ENCODE results near the gene U2AF1L4. TPM values are rescaled to one million over a fixed set of nuclear protein-coding genes. Genes with fewer than 3 reads are reported as not detected.

Gene U2AF1L4
- total and polyA plus RNA-seq, 10 of the 15 experiments (the other 5 are each of a cell fraction or from before 2014, with no cell fraction given), result 7.9 to 21.6 (median 15.1) TPM

DNA sequence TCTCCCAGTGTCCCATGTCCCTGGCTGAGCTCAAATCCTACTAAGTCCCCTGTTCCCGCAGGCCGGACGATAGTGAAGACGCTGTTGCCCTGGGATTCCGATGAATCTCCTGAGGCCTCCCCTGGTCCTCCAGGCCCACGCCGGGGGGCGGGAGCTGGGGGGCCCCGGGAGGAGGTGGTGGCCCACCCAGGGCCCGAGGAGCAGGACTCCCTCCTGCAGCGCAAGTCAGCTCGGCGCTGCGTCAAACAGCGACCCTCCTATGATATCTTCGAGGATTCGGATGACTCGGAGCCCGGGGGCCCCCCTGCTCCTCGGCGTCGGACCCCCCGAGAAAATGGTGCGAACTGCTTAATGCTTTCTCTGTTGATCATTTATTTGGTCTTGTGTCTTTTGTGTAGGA, 21.5 kb downstream of the U2AF1L4 start:
- H3K27ac ChIP-seq (ENCODE audit: control insufficient read depth, insufficient read depth), result no peak overlapping the region
- WGBS (ENCODE audit: insufficient coverage, insufficient replicate concordance, low lambda C conversion rate, missing lambda C conversion rate), result 97% methylated on average over 17 of the region's 24 CpGs
- DNase-seq (ENCODE audit: low read depth, low spot score) (no peak), FAIRE-seq (no peak), ATAC-seq (no peak)
- RAD21 ChIA-PET (ENCODE audit: unreplicated experiment), result no interaction called here
- H3K4me3 ChIP-seq, result no peak overlapping the region
- BruUV-seq (replicated peaks), result no TSS peak
- peaks cover 27 to 37% of the 10 kb centered on the region in 2 experiments for H3K36me3 ChIP-seq (ENCODE audit: control insufficient read depth in 2 of 2, insufficient read depth in 2 of 2, low read length in 1 of 2)
- H2AFZ ChIP-seq (ENCODE audit: control insufficient read depth, low read depth, low read length), result no peak overlapping the region
- no peak overlapping the region for H3K9ac ChIP-seq (ENCODE audit: control insufficient read depth, insufficient read depth, low read length)
- peaks cover 14% of the 10 kb centered on the region for H3K79me2 ChIP-seq (ENCODE audit: control insufficient read depth, insufficient read depth, low read length)
- intact Hi-C loops (cut with micrococcal nuclease; ENCODE audit: unreplicated experiment), result no loop called here
- H3K4me2 ChIP-seq (ENCODE audit: control insufficient read depth, insufficient read depth), result no peak overlapping the region
- in situ Hi-C loops (cut with MboI), result no loop called here
- H3K9me3 ChIP-seq (replicated peaks; ENCODE audit: control insufficient read depth, insufficient read depth, low read length), result no peaks in the 10 kb centered on the region
- POLR2A ChIA-PET, result no interaction called here
- TF ChIP-seq SMAD1 (IDR thresholded peaks at IDR 0.05; ENCODE audit: low read depth, partially characterized antibody) (no peak), IKZF2 (IDR thresholded peaks at IDR 0.05) (no peak), KAT2A (conservative IDR thresholded peaks at IDR 0.05; ENCODE audit: control insufficient read depth, low read depth, low read length) (no peak), EZH2 (IDR thresholded peaks at IDR 0.05; ENCODE audit: borderline replicate concordance, control insufficient read depth, low read depth, low read length) (no peak), MAX (IDR thresholded peaks at IDR 0.05; ENCODE audit: low read depth, low read length) (no peak), MTA2 (IDR thresholded peaks at IDR 0.05; ENCODE audit: low read depth) (no peak), CEBPB (IDR thresholded peaks at IDR 0.05; ENCODE audit: borderline replicate concordance in 1 of 2, low read depth in 2 of 2, low read length in 2 of 2) (no peak)
- TF ChIP-seq, protein P1, sequence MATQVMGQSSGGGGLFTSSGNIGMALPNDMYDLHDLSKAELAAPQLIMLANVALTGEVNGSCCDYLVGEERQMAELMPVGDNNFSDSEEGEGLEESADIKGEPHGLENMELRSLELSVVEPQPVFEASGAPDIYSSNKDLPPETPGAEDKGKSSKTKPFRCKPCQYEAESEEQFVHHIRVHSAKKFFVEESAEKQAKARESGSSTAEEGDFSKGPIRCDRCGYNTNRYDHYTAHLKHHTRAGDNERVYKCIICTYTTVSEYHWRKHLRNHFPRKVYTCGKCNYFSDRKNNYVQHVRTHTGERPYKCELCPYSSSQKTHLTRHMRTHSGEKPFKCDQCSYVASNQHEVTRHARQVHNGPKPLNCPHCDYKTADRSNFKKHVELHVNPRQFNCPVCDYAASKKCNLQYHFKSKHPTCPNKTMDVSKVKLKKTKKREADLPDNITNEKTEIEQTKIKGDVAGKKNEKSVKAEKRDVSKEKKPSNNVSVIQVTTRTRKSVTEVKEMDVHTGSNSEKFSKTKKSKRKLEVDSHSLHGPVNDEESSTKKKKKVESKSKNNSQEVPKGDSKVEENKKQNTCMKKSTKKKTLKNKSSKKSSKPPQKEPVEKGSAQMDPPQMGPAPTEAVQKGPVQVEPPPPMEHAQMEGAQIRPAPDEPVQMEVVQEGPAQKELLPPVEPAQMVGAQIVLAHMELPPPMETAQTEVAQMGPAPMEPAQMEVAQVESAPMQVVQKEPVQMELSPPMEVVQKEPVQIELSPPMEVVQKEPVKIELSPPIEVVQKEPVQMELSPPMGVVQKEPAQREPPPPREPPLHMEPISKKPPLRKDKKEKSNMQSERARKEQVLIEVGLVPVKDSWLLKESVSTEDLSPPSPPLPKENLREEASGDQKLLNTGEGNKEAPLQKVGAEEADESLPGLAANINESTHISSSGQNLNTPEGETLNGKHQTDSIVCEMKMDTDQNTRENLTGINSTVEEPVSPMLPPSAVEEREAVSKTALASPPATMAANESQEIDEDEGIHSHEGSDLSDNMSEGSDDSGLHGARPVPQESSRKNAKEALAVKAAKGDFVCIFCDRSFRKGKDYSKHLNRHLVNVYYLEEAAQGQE (IDR thresholded peaks at IDR 0.05; ENCODE audit: low read depth, low read length), result no peak
- H3K4me1 ChIP-seq (ENCODE audit: control insufficient read depth, insufficient read depth, low read length), result peaks cover 10% of the 10 kb centered on the region
- H4K20me1 ChIP-seq (ENCODE audit: control insufficient read depth, insufficient read depth), result no peaks in the 10 kb centered on the region; the same call in 1 of the 2 replicates
- CTCF ChIA-PET, result no interaction called here
- H3K27me3 ChIP-seq (replicated peaks in 1 of 2; ENCODE audit: control insufficient read depth in 2 of 2, insufficient read depth in 2 of 2, low read length in 1 of 2), result no peaks in the 10 kb centered on the region
- SMC1A ChIA-PET (ENCODE audit: uncharacterized antibody, unreplicated experiment), result interaction anchor here (1.0 kb wide), 1 partner anchor 29 kb away, joined by 4 read pairs; no protein-coding TSS in a partner anchor

Data from GM12878 (cell line).